ENCODE data around the gene NR2F1-AS1.
"Not testable (repeated sequence)": the region's sequence is repeated elsewhere in the genome, so short reads cannot be mapped to it uniquely, and the experiment has no call there.

NR2F1-AS1 gene

DNA sequence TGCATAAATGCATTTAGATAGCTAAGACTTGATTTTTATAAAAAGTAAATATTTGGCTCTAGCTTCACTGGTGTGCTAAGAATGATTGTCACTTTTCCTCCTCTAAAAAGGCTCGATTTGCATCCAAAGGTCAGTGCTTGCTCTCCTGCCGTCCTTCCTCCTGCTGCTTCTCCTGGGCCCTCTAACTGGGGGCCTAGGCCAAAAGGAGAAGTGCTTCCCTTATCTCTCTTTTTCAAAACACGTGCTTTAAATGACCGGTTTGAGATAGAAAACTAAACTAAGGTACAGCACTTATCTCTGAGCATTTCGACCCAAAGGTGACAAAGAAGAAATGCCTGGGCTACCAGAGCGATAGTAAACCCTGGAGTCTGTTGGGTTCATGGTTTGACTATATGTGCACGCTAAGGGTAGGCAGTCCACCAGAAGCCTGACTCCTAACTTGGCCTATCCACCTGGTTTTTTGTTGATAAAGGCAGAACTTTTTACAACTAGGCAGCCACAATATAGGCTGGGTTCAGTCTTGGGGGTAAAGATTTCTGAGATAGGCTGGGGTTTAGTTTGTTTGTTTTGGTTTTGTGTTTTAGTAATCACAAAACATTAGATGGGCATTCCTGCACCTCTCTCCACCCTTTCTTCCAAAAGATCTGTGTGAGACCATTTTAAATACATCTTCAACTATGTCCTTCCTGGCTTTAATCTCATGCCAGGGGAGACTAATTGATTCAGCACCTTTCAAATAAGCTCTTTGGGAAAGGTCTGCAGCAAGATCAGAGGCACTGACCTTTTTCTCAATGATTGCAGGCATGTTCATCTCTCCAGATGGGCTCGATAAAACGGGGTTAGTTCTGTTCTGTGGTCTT lies 3.8 kb downstream of the NR2F1-AS1 start:
- DNase-seq (ENCODE audit: low read depth) = no peak

DNA sequence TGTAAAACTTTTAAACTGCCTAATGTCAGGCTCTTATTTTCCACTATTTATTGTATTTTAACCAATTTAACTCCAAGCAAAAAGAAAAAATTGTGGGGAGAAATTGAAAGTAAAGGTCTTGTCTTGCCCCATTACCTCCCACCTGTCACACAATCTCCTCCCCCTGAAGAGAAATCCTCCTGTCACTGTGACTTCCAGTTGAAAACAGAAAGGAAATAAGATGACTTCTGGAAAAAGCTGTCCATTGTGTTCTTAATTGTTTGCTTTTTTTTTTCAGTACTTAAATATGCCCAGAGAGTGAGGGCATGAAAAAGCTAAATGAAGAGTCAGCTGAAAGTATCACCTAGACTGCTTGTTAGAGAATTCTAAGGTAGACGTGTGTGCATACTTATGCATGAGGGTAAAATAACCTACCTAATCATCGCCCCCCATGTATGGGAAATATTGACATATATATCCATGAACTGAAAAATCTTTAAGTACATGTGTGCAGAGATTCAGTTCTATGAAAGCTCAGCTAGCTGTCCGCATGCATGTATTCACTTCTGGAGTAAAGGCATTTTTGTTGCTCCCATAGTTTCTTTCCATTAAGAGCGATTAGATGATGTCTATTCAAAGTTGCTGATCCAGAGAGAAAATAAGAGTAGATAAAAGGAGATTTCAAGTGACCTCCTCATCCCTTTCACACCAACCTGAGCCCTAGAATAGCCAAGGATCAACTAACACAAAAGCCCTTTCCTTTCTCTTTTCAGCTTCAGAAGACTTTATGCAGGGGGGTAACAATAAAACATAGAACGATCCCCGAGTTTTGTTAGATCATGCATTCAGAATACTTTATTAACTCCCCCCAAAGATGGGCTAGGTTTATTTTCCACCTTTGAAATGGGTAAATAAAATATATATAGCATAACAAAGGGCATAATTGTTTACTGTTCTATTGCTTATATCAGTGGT lies 5.3 kb downstream of the NR2F1-AS1 start:
- DNase-seq (ENCODE audit: low read depth) = no peak

DNA sequence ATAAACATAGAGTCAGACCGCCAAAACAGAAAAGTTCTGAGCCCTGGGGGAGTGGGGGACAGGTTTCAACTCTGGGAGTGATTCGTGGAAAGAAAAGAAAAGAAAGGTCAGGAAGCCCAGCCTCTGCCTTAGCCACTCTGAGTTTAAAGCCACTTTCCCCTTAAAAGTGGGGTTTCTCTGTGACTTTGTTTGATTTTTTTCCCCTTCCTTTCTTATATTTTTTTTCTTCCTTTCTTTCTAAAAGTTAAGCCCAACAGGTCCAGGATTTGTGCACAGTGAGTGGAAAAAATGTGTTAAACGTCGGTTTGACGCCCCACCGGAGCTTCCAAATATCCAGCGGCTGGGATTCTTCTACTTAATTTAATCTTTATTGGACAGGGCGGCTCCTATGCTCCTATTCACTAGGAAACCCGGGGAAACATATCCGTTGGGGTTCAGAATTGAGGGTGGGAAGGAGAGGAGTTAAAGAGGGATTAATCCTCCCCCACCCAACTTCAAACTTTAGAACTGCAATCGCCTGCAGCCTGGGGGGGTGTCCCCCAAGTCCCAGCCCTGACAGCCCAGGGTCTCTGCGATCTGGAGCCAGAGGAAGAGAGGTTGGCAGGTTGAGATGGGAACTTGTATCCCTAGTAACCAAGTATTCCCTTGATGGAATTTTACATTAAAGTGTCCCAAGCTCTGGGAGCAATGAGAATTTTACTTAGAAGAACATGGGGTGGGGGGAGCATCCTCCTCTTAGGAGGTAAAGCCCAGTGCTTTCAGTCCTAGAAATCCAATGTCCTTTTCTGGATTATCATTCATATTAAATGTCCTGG lies 6.3 kb downstream of the NR2F1-AS1 start:
- no peak for DNase-seq (ENCODE audit: low read depth)

DNA sequence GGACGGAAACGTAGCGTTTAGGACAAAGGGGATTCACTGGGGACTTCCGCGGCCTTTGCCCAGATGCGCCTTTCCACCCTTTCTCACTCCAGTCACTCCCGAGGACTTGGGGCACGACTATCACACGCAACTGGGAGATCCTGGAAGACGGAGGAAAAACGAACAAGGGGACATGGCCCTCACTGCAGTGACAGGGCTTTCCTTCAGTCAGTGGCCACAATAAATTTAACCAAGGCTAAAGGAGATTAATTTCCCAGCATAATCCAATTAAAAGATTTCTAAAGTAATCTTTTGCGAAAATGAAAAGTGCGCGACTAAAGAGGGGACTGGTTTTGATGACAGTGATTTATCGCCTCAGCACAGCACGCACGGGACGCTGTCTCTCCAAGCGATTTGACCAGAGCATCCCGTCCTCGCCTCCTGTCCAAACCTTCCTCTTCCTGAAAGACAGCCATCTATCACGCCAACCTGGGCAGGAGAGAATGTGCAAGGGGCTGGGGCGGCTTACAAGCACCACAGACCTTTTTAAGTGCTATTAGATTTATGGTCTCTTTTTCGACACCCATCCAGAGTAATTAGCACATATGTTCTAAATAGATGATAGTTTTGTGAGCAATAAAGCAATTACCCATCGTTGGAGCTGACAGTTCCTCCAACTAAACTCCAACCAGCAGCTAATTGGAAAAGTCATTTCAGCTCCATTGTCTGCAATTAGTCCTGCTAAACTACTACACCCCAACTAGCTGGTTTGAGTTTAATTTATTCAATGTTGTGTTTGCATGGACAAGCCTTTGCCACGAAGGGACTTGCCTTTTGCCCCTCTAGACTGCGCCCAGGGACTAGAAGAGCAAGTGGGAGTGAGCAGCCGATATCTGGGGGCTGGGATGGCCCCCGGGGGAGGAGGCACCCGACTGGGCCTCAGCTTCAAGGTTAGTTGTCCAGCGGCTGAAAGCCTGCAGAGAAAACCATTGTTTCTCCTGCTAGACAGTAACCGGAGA lies 7.4 kb downstream of the NR2F1-AS1 start:
- DNase-seq (ENCODE audit: low read depth) = no peak

DNA sequence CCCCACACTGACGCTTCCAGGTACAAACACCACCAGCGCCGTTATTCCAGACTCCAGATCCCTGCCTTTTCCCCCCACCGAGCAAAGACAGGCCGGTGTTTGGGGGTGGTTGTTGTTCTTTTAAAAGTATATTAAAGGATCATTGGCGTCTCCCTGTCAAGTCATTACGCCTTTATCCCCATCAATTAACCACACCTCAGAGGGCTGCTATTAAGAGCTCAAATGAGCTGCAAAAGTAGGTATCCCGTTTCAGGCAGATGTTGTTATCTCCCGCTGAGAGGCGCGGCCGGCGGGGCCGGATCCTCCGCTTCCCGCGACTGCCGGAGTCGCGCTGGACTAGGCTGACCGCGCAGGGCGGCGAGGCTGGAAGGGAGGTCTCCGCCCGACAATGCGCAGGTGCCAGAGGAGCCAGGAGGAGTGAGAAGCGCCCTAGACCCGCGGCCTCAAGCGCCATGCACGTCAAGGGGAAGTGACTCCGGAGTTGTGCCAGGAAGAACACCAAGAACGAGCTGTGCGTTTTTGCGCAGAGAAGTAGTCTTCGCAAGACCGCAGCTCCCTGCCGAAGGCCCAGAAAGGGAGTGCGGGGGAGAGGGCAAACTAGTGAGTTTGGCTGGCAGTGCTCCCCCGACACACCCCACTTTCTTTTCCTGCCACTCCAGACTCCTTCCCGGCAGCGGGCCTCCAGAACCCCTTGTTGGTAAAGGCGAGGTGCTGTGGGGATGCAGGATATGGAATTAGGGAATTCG lies 8.2 kb downstream of the NR2F1-AS1 start:
- DNase-seq (ENCODE audit: low read depth) = peak; percentile 20

DNA sequence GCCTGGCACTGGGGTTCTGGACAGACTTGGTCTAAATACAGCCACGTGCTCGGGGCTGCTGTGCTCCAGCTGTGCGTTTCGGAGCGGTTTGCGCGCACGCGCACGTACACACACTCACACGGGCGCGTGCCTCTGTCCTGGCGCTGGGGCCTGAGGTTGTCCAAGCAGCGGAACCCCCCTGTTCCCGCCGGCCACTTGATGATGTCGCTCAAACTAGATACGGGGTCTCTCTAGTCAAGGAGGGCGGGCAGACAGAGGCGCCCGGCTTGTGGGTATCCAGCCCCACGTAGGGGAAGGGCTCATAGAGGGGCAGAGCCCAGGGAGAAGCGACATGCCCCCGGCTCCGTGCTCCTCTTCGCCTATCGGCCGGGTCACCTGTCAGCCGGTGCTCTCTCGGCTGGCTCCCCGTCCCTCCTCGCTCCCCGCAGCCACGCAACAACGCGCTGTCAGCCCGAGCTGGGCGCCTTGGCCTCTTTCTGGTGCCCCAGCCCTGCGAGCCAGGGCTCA lies 8.9 kb downstream of the NR2F1-AS1 start:
- DNase-seq (ENCODE audit: low read depth) = no peak

DNA sequence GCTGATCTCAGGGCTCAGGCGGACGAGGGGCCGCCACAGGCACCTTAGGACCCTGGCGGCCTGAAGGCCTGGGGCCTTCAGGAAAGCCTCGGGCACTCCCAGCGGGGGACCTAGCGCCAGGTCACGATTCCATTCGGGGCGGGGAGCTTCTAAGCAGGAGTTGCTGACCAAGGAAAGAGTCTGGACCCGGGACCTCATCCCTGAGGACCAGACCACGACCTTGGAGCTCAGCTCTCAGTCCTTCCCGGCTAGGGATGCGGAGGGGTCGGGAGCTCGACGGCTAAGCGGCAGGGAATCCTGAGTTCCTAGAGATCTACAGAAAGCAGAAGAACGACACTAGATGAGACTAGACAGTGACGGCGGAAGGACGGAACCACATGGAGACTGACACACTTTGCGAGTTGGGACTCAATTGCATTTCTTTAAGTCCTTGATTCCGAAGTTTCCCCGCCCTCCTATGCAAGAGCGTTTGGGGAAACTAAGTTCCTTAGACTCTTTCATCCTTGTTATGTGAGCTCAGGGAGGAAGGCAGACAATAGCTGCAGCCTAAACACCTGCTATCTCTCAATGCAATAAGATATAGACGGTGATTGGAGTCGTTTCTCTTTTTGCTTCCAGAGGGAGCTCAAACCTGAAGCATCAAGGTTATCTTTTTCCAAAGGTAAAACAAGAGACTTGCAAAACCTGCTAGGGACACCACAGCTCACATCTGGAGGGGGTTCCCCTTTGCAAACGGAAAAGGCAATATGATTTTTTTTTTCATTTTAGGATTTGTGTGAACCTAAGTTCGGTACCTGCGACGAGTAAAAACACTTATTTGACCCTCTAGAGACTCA lies 9.7 kb downstream of the NR2F1-AS1 start:
- DNase-seq (ENCODE audit: low read depth) = no peak

DNA sequence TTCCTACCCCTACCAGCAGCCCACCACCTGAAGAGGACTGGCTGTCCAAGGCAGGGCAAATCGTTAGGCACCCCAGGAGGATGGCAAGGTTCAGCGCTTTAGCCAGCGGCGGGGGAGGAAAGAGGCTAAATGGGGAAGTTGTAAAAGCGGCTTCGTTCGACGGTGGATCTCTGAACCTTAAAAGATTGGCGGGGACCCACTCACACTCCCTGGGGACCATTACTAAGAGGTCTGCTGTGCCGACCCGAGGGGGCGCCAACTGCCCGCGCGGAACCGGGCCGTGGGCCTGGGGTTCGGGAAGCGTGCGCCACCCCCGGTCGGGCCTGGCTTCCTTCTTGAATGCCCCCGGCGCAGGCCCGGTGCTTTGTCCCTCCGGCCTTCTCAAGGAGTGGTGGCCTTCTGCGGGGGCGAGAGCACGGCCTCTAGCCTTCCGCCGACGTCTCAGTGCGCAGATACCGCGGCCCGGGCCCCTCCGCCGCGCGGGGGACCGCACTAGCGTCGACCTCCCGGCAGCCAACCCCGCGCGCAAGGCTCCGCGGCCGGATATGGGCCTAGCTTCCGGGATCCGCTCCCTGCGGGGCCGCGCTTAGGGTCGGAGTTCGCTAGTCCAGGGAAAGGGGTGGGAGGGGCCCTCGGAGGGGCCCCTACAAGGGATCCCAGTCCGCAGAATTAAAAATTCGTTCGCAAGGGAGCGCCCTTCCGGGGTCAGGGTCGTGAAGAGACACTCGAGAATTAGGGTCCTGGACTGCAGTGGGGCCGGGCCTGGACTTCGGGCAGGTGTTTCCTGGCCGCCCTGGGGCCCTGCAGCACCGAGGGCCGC lies 10.5 kb downstream of the NR2F1-AS1 start:
- DNase-seq (ENCODE audit: low read depth) = no peak

DNA sequence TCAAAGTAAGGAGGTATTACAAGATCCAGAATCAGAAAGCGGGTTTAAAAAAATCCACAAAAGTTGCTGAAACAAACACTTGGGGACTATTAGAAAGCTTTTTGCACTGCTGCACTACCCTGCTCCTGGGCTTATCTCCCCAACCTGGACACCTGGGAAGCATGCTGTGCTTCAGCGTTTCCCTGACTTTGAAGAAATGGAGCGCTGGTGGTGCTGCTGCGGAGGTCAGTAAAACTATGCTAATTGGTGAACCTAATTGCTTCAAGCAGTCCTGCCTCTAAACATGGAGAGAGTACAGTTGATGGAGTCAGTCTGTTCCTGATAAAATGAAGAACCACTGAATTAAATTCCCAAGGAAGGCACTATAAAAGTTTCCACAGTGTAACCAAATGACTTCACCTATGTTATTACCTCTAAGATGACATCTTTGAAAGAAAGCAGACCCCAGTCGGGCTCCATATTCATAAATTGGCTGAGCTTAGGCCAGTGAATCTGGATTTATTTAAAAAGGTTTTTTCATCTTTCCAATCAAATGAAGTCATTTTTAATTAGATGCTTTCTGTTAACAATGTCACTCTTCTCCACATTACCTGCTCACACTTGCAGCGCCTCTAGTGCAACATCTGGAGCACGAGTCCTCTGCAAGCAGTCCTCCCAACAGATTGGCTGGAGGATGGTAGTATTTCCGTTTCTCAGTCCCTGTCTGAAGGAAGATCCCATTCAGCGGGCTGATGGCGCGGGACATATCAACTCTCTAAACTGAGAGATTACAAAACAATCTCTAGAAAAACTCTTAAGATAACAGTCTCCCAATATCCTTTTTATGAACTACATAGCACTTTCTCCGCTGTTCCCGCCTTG lies 11.5 kb downstream of the NR2F1-AS1 start:
- DNase-seq (ENCODE audit: low read depth) = no peak

DNA sequence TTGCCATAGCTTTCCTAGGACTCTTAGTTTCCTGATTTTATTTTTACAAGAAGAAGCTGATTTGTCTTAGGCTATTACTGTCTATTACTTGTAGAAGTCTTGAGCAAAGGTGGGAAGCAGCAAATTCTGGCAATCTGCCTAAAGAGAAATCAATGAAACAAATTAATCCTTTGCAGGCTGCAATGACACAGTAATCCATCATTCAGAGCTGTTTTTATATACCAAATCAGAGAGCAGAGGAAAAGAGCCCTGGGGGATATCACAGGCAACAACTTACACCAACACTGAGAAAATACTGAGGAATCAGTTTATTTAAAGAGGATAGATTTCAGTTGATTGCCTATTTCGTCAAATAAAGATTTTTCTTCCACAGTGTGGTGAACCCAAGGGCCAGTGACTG lies 13.6 kb downstream of the NR2F1-AS1 start:
- DNase-seq (ENCODE audit: low read depth) = no peak

DNA sequence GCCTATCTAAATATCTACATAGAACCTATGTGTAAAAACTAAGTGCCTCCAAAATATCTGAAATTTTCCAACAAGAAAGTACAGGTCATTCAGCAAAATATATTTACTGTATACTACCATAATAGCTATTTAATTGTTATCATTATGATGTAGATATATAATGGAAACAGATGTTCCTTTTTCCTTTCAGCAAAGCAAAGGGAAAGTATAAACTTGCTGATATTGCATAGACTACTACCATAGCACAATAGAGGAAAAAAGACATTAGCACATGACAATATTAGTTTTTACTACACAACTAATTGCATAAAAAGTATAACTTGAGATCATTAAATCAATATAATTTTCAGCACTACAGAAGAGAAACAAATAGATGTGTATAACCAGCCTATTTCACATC lies 14.9 kb downstream of the NR2F1-AS1 start:
- DNase-seq (ENCODE audit: low read depth) = no peak

DNA sequence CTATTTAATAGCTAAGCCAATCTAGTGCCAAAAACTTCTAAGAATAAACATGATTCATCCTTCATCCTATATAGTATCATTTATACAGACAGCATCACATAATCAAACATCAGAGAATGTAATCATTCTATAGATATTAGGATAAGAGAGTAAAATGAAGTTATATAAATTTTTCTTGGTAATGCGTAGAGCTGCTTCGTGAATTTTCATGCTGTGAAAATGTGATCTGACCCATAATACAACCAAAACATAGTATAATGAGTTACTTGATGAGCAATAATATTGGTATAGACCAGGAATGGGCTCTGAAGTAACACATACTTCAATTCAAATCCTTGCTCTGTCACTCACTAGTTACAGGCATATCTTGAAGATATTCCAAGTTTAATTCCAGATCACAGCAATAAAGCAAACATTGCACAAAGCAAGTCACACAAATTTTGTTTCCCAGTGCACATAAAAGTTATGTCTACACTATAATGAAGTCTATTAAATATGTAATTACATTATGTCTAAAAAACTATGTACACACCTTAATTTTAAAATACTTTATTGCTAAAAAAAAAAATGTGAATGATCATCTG lies 23.9 kb downstream of the NR2F1-AS1 start:
- DNase-seq (ENCODE audit: low read depth) = no peak

DNA sequence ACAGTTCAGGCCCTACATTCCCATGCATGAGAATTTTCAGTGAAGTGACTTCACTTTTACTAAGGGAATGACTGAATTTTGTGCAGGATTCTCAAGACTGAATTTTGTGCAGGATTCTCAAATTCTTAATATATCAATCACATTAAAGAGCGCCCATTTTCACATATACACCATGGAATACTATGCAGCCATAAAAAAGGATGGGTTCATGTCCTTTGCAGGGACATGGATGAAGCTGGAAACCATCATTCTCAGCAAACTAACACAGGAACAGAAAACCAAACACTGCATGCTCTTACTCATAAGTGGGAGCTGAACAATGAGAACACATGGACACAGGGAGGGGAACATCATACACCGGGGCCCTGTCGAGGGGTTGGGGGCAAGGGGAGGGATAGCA lies 31.4 kb downstream of the NR2F1-AS1 start:
- not testable (repeated sequence) for DNase-seq (ENCODE audit: low read depth)

DNA sequence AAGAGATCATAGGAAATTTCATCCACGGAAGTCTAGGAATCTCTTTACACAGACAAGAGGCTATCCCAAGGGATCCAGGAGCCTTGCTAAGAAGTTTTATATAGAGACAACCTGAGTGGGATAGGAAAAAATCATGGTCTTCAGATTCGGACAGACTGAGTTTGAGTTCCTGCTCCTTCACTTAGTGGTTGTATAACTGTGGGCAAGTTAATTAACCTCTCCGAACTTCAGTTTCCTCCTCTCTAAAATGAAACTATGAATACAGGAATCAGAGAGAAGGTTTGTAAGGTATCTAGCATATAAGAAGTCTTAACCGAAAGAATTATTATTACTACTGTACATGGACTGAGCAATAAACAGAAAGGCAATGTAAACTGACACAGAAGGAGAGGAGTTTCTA lies 35.1 kb downstream of the NR2F1-AS1 start:
- DNase-seq (ENCODE audit: low read depth) = no peak

DNA sequence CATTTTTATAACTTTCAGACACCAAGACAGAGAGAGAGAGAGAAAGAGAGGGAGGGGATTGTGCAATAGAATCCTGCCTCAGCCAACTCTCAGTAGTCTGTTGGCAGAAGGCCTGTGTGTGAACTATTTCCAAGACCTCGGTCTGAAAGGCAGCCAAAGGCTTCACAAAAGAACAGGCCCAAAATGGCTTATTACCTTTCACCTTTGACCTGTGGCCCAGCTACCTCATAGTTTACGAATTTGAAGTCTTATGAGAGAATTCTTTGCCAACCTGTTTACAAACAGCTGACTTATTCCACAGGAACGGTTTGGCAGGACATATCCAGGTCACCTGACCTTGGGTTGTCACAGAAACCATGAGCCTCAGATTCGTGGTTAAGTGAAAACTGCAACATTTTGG lies 48.6 kb downstream of the NR2F1-AS1 start:
- DNase-seq (ENCODE audit: low read depth) = peak; percentile 86

DNA sequence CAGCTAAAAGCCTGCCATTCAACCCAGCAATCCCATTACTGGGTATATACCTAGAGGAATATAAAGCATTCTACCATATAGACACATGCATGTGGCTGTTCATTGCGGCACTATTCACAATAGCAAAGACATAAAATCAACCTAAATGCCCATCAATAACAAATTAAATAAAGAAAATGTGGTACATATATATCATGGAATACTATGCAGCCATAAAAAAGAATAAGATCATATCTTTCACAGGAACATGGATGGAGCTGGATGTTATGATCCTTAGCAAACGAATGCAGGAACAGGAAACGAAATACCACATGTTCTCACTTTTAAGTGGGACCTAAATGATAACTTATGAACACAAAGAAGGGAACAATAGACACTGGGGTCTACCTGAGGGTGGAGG lies 59.2 kb downstream of the NR2F1-AS1 start:
- DNase-seq (ENCODE audit: low read depth) = not testable (repeated sequence)

DNA sequence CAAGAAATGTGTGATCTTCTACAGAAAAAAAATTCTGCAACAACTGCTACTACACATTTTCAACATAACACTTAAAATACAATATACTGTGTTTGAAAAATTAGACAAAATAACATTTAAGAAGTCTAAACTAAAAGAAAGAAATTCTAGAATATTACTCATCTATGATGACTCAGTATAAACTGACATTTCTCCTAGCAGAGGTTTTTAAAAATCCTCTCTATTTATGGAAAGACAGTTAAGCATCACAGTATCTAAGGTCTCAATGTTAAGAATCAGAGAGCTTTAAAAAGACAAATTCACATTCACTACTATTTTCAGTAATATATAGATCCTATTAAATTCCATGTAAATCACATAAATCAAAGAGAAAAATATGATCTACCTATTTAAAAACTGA lies 61.3 kb downstream of the NR2F1-AS1 start:
- peak; percentile 55 for DNase-seq (ENCODE audit: low read depth)

All from EH (cell line).